IMR-90 (cell line): Measurements from ENCODE around the gene SGO2. TPM values are rescaled to one million over a fixed set of nuclear protein-coding genes. Genes with fewer than 3 reads are reported as not detected.

ENCODE experiments used
- ATAC-seq: fragments of 200-7000 bp; cut with Tn5 transposase; 2 replicates; pipeline ENCODE4 v1.9.1; 2020; ENCODE audit warnings: low read depth, mild to moderate bottlenecking, moderate library complexity
- BruUV-seq: library from RNA; stranded (reverse); fragments of 400-500 nt; replicated peaks from 2 replicates; lab custom pipeline; 2021; lab: Mats Ljungman, UMichigan
- CTCF ChIA-PET: fragments of 300-600 bp; formaldehyde crosslinking; extraction: SDS; loops from one replicate; lab custom pipeline; 2021; ENCODE audit warnings: antibody characterized with exemption; lab: Yijun Ruan, JAX
- POLR2A ChIA-PET: fragments of 300-600 bp; sonication (Branson Sonifier 250); formaldehyde crosslinking; loops from one replicate; lab custom pipeline; 2022; ENCODE audit warnings: antibody characterized with exemption; ENCODE audit not compliant: unreplicated experiment; lab: Charles Lee
- DNase-seq: peaks from one replicate; pipeline ENCODE4 v3.0.0; 2013
- H2AFZ ChIP-seq: replicated peaks from 2 replicates; pipeline ENCODE3; 2013; ENCODE audit warnings: low read length, mild to moderate bottlenecking; ENCODE audit not compliant: poor library complexity
- H2AK5ac ChIP-seq: 2 replicates; pipeline ENCODE4 v1.6.1; 2013; ENCODE audit warnings: low read depth, low read length, inconsistent platforms
- H2AK9ac ChIP-seq: replicated peaks from 2 replicates; pipeline ENCODE3; 2013; ENCODE audit warnings: mild to moderate bottlenecking, low read depth, low read length, moderate library complexity; ENCODE audit not compliant: poor library complexity
- H2BK120ac ChIP-seq: 2 replicates; pipeline ENCODE4 v1.6.1; 2013; ENCODE audit warnings: low read depth, low read length, inconsistent platforms
- H2BK15ac ChIP-seq: 3 replicates; pipeline ENCODE4 v1.6.1; 2013; ENCODE audit warnings: low read depth, low read length, inconsistent platforms
- H2BK20ac ChIP-seq: 2 replicates; pipeline ENCODE4 v1.6.1; 2013; ENCODE audit warnings: low read depth, mild to moderate bottlenecking, inconsistent platforms, low read length, moderate library complexity
- H2BK5ac ChIP-seq: 2 replicates; pipeline ENCODE4 v1.6.1; 2013; ENCODE audit warnings: mild to moderate bottlenecking, low read depth, low read length, inconsistent platforms; ENCODE audit not compliant: poor library complexity, severe bottlenecking
- H3K14ac ChIP-seq: replicated peaks from 2 replicates; pipeline ENCODE4 v1.6.1; 2013; ENCODE audit warnings: low read depth, low read length, inconsistent platforms
- H3K18ac ChIP-seq: 2 replicates; pipeline ENCODE4 v1.6.1; 2013; ENCODE audit warnings: low read depth, low read length, control low read depth
- H3K23ac ChIP-seq: 2 replicates; pipeline ENCODE4 v1.6.1; 2013; ENCODE audit warnings: low read depth, low read length, inconsistent platforms
- H3K27ac ChIP-seq: 2 replicates; pipeline ENCODE4 v1.5.1; 2013; ENCODE audit warnings: mild to moderate bottlenecking, control low read depth, low read length; ENCODE audit not compliant: insufficient read depth
- H3K27me3 ChIP-seq: 2 replicates; pipeline ENCODE4 v1.6.1; 2013; ENCODE audit warnings: low read length; ENCODE audit not compliant: control insufficient read depth, insufficient read depth
- H3K36me3 ChIP-seq: 2 replicates; pipeline ENCODE4 v1.6.1; 2013; ENCODE audit warnings: low read length, mixed read lengths; ENCODE audit not compliant: control insufficient read depth, insufficient read depth
- H3K4ac ChIP-seq: 2 replicates; pipeline ENCODE4 v1.6.1; 2013; ENCODE audit warnings: low read depth, low read length, inconsistent platforms
- H3K4me1 ChIP-seq: 2 replicates; pipeline ENCODE4 v1.6.1; 2013; ENCODE audit warnings: low read length, mixed read lengths; ENCODE audit not compliant: control insufficient read depth, insufficient read depth
- H3K4me2 ChIP-seq: 2 replicates; pipeline ENCODE4 v1.6.1; 2013; ENCODE audit warnings: low read depth, mild to moderate bottlenecking, control low read depth, low read length, moderate library complexity
- H3K4me3 ChIP-seq: 2 replicates; pipeline ENCODE4 v1.5.1; 2013; ENCODE audit warnings: low read depth, mild to moderate bottlenecking, control low read depth, low read length, moderate library complexity; ENCODE audit not compliant: insufficient read depth
- H3K56ac ChIP-seq: 2 replicates; pipeline ENCODE4 v1.6.1; 2013; ENCODE audit warnings: low read length, inconsistent platforms; ENCODE audit not compliant: insufficient read depth; ENCODE audit errors: extremely low read depth
- H3K79me1 ChIP-seq, 2 experiments: 2 replicates each; pipeline ENCODE4 v1.6.1; 2013; ENCODE audit warnings: low read length in 2 of 2, inconsistent platforms in 1 of 2, low read depth in 1 of 2
- H3K9ac ChIP-seq: 2 replicates; pipeline ENCODE4 v1.6.1; 2013; ENCODE audit warnings: low read depth, low read length, control low read depth
- H3K9me1 ChIP-seq: 2 replicates; pipeline ENCODE4 v1.6.1; 2013; ENCODE audit warnings: low read length, inconsistent platforms; ENCODE audit not compliant: insufficient read depth
- H3K9me3 ChIP-seq: 2 replicates; pipeline ENCODE4 v1.6.1; 2013; ENCODE audit warnings: low read length; ENCODE audit not compliant: control insufficient read depth, insufficient read depth
- H4K20me1 ChIP-seq: 2 replicates; pipeline ENCODE4 v1.6.1; 2013; ENCODE audit warnings: low read length, inconsistent platforms; ENCODE audit not compliant: insufficient read depth
- H4K5ac ChIP-seq: 2 replicates; pipeline ENCODE4 v1.6.1; 2013; ENCODE audit warnings: mild to moderate bottlenecking, low read depth, low read length, control low read depth
- H4K8ac ChIP-seq, 2 experiments: 2 replicates each; pipeline ENCODE4 v1.6.1; 2013; ENCODE audit warnings: low read depth in 2 of 2, low read length in 2 of 2, control low read depth in 1 of 2, inconsistent platforms in 1 of 2
- H4K91ac ChIP-seq: 2 replicates; pipeline ENCODE4 v1.6.1; 2013; ENCODE audit warnings: low read depth, low read length, inconsistent platforms; ENCODE audit not compliant: insufficient read depth
- CEBPB ChIP-seq: IDR thresholded peaks from 2 replicates; pipeline ENCODE4 v1.6.1; 2012; ENCODE audit warnings: low read depth, low read length, improper control_type of control experiment
- CHD1 ChIP-seq: IDR thresholded peaks from 2 replicates; pipeline ENCODE4 v1.6.1; 2012; ENCODE audit warnings: low read depth, low read length, improper control_type of control experiment
- CTCF ChIP-seq: conservative IDR thresholded peaks from 2 replicates; pipeline ENCODE4 v1.5.1; 2012; ENCODE audit warnings: mild to moderate bottlenecking, low read depth, low read length, improper control_type of control experiment
- ELK1 ChIP-seq: fragments of 150-350 bp; IDR thresholded peaks from 2 replicates; pipeline ENCODE4 v1.6.1; 2016; ENCODE audit warnings: low read depth, mild to moderate bottlenecking, low read length, moderate library complexity, borderline replicate concordance
- FOS ChIP-seq: fragments of 150-350 bp; IDR thresholded peaks from 2 replicates; pipeline ENCODE4 v1.6.1; 2016; ENCODE audit warnings: low read depth, low read length
- MAZ ChIP-seq: IDR thresholded peaks from 2 replicates; pipeline ENCODE4 v1.6.1; 2012; ENCODE audit warnings: low read depth, mild to moderate bottlenecking, low read length, improper control_type of control experiment, moderate library complexity, borderline replicate concordance
- NFE2L2 ChIP-seq: fragments of 150-350 bp; IDR thresholded peaks from 2 replicates; pipeline ENCODE4 v1.6.1; 2016; ENCODE audit warnings: low read depth, mild to moderate bottlenecking, low read length
- POLR2A ChIP-seq: IDR thresholded peaks from 2 replicates; pipeline ENCODE4 v1.6.1; 2012; ENCODE audit warnings: mild to moderate bottlenecking, low read depth, low read length
- RAD21 ChIP-seq: IDR thresholded peaks from 2 replicates; pipeline ENCODE4 v1.6.1; 2012; ENCODE audit warnings: low read length, improper control_type of control experiment
- RCOR1 ChIP-seq: IDR thresholded peaks from 2 replicates; pipeline ENCODE4 v1.6.1; 2012; ENCODE audit warnings: mild to moderate bottlenecking, low read length, improper control_type of control experiment; ENCODE audit not compliant: insufficient replicate concordance
- RFX5 ChIP-seq: IDR thresholded peaks from 2 replicates; pipeline ENCODE4 v1.8.0; 2012; ENCODE audit warnings: low read depth, mild to moderate bottlenecking, low read length, moderate library complexity
- SMC3 ChIP-seq: fragments of 150-350 bp; IDR thresholded peaks from 2 replicates; pipeline ENCODE4 v1.6.1; 2016; ENCODE audit warnings: low read depth, mild to moderate bottlenecking, antibody characterized with exemption, low read length, moderate library complexity
- WGBS, 2 experiments: methylation state at CpG; one replicate each; pipeline versions ENCODE4 v1.1.5 to v1.1.7; 2013; ENCODE audit warnings: missing lambda C conversion rate in 2 of 2; ENCODE audit not compliant: insufficient read length in 1 of 2; ENCODE audit errors: extremely low coverage in 2 of 2; 5-methylcytosine and 5-hydroxymethylcytosine counted together
- dilution Hi-C: fragments of 300-500 bp; cut with HindIII; formaldehyde crosslinking; loops from one replicate; pipeline ENCODE4 v1.14.3; 2018; ENCODE audit warnings: low sequenced_read_pairs; ENCODE audit not compliant: unreplicated experiment
- in situ Hi-C: fragments of 300-500 bp; cut with MboI; formaldehyde crosslinking; loops from 3 replicates; pipeline ENCODE4 v1.14.3; 2019; ENCODE audit warnings: low sequenced_read_pairs, inconsistent platforms, mixed read lengths
- intact Hi-C: fragments of 100-400 bp; cut with micrococcal nuclease; formaldehyde crosslinking; loops from 2 replicates; pipeline ENCODE4 v1.10.0; 2022
- polyA plus RNA-seq, 3 experiments: library from polyadenylated mRNA; depleted of rRNA; stranded (reverse); fragments of >200 nt; gene quantifications; 2 replicates each; pipeline ENCODE4 v1.2.3, GENCODE V29; 2012; ENCODE audit warnings: low replicate concordance in 1 of 3
- total RNA-seq: library from RNA; depleted of rRNA; stranded (reverse); fragments of >200 nt; gene quantifications from 2 replicates; pipeline ENCODE4 v1.2.3, GENCODE V29; 2012

Gene SGO2
- total and polyA plus RNA-seq, 2 of the 4 experiments (the other 2 are of a cell fraction): 5.4 to 6.3 TPM

- peaks cover 33% of the 10 kb centered on the region for H3K4me1 ChIP-seq
- peak overlapping the region; percentile 90 for H2BK15ac ChIP-seq
- no peaks in the 10 kb centered on the region for H3K9me3 ChIP-seq
- peak overlapping the region; percentile 62 to 96 for H4K8ac ChIP-seq
- peak overlapping the region; percentile 82 for H2BK5ac ChIP-seq
- peak overlapping the region; percentile 85 for H3K18ac ChIP-seq
- no TSS peak for BruUV-seq
- peak overlapping the region; percentile 49; the same call in 1 of the 2 replicates for H3K4me2 ChIP-seq
- no peaks in the 10 kb centered on the region for H3K36me3 ChIP-seq
- H3K9me1 ChIP-seq: peaks cover 35% of the 10 kb centered on the region
- dilution Hi-C loops: no loop called here
- POLR2A ChIA-PET: no interaction called here
- no CpG with 5 or more reads among the region's 2 CpGs for WGBS, 2 experiments
- peak overlapping the region; percentile 58 for H2AFZ ChIP-seq
- H3K79me1 ChIP-seq: no peaks in the 10 kb centered on the region
- H2AK9ac ChIP-seq: peak overlapping the region; percentile 78
- peak overlapping the region; percentile 80 for H4K5ac ChIP-seq
- DNase-seq: no peak
- peak overlapping the region; percentile 90 for H3K14ac ChIP-seq
- no peak for ATAC-seq
- H4K20me1 ChIP-seq: no peaks in the 10 kb centered on the region
- TF ChIP-seq CHD1: no peak
- no peak for TF ChIP-seq MAZ
- no peak for TF ChIP-seq ELK1
- TF ChIP-seq RAD21: no peak
- no peak for TF ChIP-seq CTCF
- TF ChIP-seq RCOR1: no peak
- TF ChIP-seq SMC3: no peak
- TF ChIP-seq RFX5: no peak
- TF ChIP-seq FOS: no peak
- no peak for TF ChIP-seq POLR2A
- no peak for TF ChIP-seq NFE2L2
- TF ChIP-seq CEBPB: no peak
- intact Hi-C loops: no loop called here
- H3K4ac ChIP-seq: peak overlapping the region; percentile 94
- peak overlapping the region; percentile 93 for H3K23ac ChIP-seq
- CTCF ChIA-PET: no interaction called here
- in situ Hi-C loops: no loop called here
- H3K27me3 ChIP-seq: no peaks in the 10 kb centered on the region
- H3K4me3 ChIP-seq: no peak overlapping the region
- H3K27ac ChIP-seq: peak overlapping the region; percentile 57
- peak overlapping the region; percentile 87 for H4K91ac ChIP-seq
- peak overlapping the region; percentile 45 for H3K56ac ChIP-seq
- peak overlapping the region; percentile 99 for H2AK5ac ChIP-seq
- H2BK20ac ChIP-seq: peak overlapping the region; percentile 100
- H2BK120ac ChIP-seq: peak overlapping the region; percentile 98
- no peak overlapping the region for H3K9ac ChIP-seq
These were observed 98.0 kb downstream of the SGO2 start for GRCh38 chr2:200624026-200624425.
